IMR-90 (cell line): ENCODE data around the gene EYS. TPM values are rescaled to one million over a fixed set of nuclear protein-coding genes. Genes with fewer than 3 reads are reported as not detected.
"Not testable (repeated sequence)": the region's sequence is repeated elsewhere in the genome, so short reads cannot be mapped to it uniquely, and the experiment has no call there.

Source experiments
- ATAC-seq: fragments of 200-7000 bp; cut with Tn5 transposase; 2 replicates; pipeline ENCODE4 v1.9.1; 2020; ENCODE audit warnings: low read depth, mild to moderate bottlenecking, moderate library complexity
- BruUV-seq: library from RNA; stranded (reverse); fragments of 400-500 nt; replicated peaks from 2 replicates; lab custom pipeline; 2021; lab: Mats Ljungman, UMichigan
- CTCF ChIA-PET: fragments of 300-600 bp; formaldehyde crosslinking; extraction: SDS; loops from one replicate; lab custom pipeline; 2021; ENCODE audit warnings: antibody characterized with exemption; lab: Yijun Ruan, JAX
- POLR2A ChIA-PET: fragments of 300-600 bp; sonication (Branson Sonifier 250); formaldehyde crosslinking; loops from one replicate; lab custom pipeline; 2022; ENCODE audit warnings: antibody characterized with exemption; ENCODE audit not compliant: unreplicated experiment; lab: Charles Lee
- DNase-seq: peaks from one replicate; pipeline ENCODE4 v3.0.0; 2013
- H2AFZ ChIP-seq: replicated peaks from 2 replicates; pipeline ENCODE3; 2013; ENCODE audit warnings: low read length, mild to moderate bottlenecking; ENCODE audit not compliant: poor library complexity
- H2AK5ac ChIP-seq: 2 replicates; pipeline ENCODE4 v1.6.1; 2013; ENCODE audit warnings: low read depth, low read length, inconsistent platforms
- H2AK9ac ChIP-seq: replicated peaks from 2 replicates; pipeline ENCODE3; 2013; ENCODE audit warnings: mild to moderate bottlenecking, low read depth, low read length, moderate library complexity; ENCODE audit not compliant: poor library complexity
- H2BK120ac ChIP-seq: 2 replicates; pipeline ENCODE4 v1.6.1; 2013; ENCODE audit warnings: low read depth, low read length, inconsistent platforms
- H2BK15ac ChIP-seq: 3 replicates; pipeline ENCODE4 v1.6.1; 2013; ENCODE audit warnings: low read depth, low read length, inconsistent platforms
- H2BK20ac ChIP-seq: 2 replicates; pipeline ENCODE4 v1.6.1; 2013; ENCODE audit warnings: low read depth, mild to moderate bottlenecking, inconsistent platforms, low read length, moderate library complexity
- H2BK5ac ChIP-seq: 2 replicates; pipeline ENCODE4 v1.6.1; 2013; ENCODE audit warnings: mild to moderate bottlenecking, low read depth, low read length, inconsistent platforms; ENCODE audit not compliant: poor library complexity, severe bottlenecking
- H3K14ac ChIP-seq: replicated peaks from 2 replicates; pipeline ENCODE4 v1.6.1; 2013; ENCODE audit warnings: low read depth, low read length, inconsistent platforms
- H3K18ac ChIP-seq: 2 replicates; pipeline ENCODE4 v1.6.1; 2013; ENCODE audit warnings: low read depth, low read length, control low read depth
- H3K23ac ChIP-seq: 2 replicates; pipeline ENCODE4 v1.6.1; 2013; ENCODE audit warnings: low read depth, low read length, inconsistent platforms
- H3K27ac ChIP-seq: 2 replicates; pipeline ENCODE4 v1.5.1; 2013; ENCODE audit warnings: mild to moderate bottlenecking, control low read depth, low read length; ENCODE audit not compliant: insufficient read depth
- H3K27me3 ChIP-seq: 2 replicates; pipeline ENCODE4 v1.6.1; 2013; ENCODE audit warnings: low read length; ENCODE audit not compliant: control insufficient read depth, insufficient read depth
- H3K36me3 ChIP-seq: 2 replicates; pipeline ENCODE4 v1.6.1; 2013; ENCODE audit warnings: low read length, mixed read lengths; ENCODE audit not compliant: control insufficient read depth, insufficient read depth
- H3K4ac ChIP-seq: 2 replicates; pipeline ENCODE4 v1.6.1; 2013; ENCODE audit warnings: low read depth, low read length, inconsistent platforms
- H3K4me1 ChIP-seq: 2 replicates; pipeline ENCODE4 v1.6.1; 2013; ENCODE audit warnings: low read length, mixed read lengths; ENCODE audit not compliant: control insufficient read depth, insufficient read depth
- H3K4me2 ChIP-seq: 2 replicates; pipeline ENCODE4 v1.6.1; 2013; ENCODE audit warnings: low read depth, mild to moderate bottlenecking, control low read depth, low read length, moderate library complexity
- H3K4me3 ChIP-seq: 2 replicates; pipeline ENCODE4 v1.5.1; 2013; ENCODE audit warnings: low read depth, mild to moderate bottlenecking, control low read depth, low read length, moderate library complexity; ENCODE audit not compliant: insufficient read depth
- H3K56ac ChIP-seq: 2 replicates; pipeline ENCODE4 v1.6.1; 2013; ENCODE audit warnings: low read length, inconsistent platforms; ENCODE audit not compliant: insufficient read depth; ENCODE audit errors: extremely low read depth
- H3K79me1 ChIP-seq, 2 experiments: 2 replicates each; pipeline ENCODE4 v1.6.1; 2013; ENCODE audit warnings: low read length in 2 of 2, inconsistent platforms in 1 of 2, low read depth in 1 of 2
- H3K9ac ChIP-seq: 2 replicates; pipeline ENCODE4 v1.6.1; 2013; ENCODE audit warnings: low read depth, low read length, control low read depth
- H3K9me1 ChIP-seq: 2 replicates; pipeline ENCODE4 v1.6.1; 2013; ENCODE audit warnings: low read length, inconsistent platforms; ENCODE audit not compliant: insufficient read depth
- H3K9me3 ChIP-seq: 2 replicates; pipeline ENCODE4 v1.6.1; 2013; ENCODE audit warnings: low read length; ENCODE audit not compliant: control insufficient read depth, insufficient read depth
- H4K20me1 ChIP-seq: 2 replicates; pipeline ENCODE4 v1.6.1; 2013; ENCODE audit warnings: low read length, inconsistent platforms; ENCODE audit not compliant: insufficient read depth
- H4K5ac ChIP-seq: 2 replicates; pipeline ENCODE4 v1.6.1; 2013; ENCODE audit warnings: mild to moderate bottlenecking, low read depth, low read length, control low read depth
- H4K8ac ChIP-seq, 2 experiments: 2 replicates each; pipeline ENCODE4 v1.6.1; 2013; ENCODE audit warnings: low read depth in 2 of 2, low read length in 2 of 2, control low read depth in 1 of 2, inconsistent platforms in 1 of 2
- H4K91ac ChIP-seq: 2 replicates; pipeline ENCODE4 v1.6.1; 2013; ENCODE audit warnings: low read depth, low read length, inconsistent platforms; ENCODE audit not compliant: insufficient read depth
- WGBS, 2 experiments: methylation state at CpG; one replicate each; pipeline versions ENCODE4 v1.1.5 to v1.1.7; 2013; ENCODE audit warnings: missing lambda C conversion rate in 2 of 2; ENCODE audit not compliant: insufficient read length in 1 of 2; ENCODE audit errors: extremely low coverage in 2 of 2; 5-methylcytosine and 5-hydroxymethylcytosine counted together
- dilution Hi-C: fragments of 300-500 bp; cut with HindIII; formaldehyde crosslinking; loops from one replicate; pipeline ENCODE4 v1.14.3; 2018; ENCODE audit warnings: low sequenced_read_pairs; ENCODE audit not compliant: unreplicated experiment
- in situ Hi-C: fragments of 300-500 bp; cut with MboI; formaldehyde crosslinking; loops from 3 replicates; pipeline ENCODE4 v1.14.3; 2019; ENCODE audit warnings: low sequenced_read_pairs, inconsistent platforms, mixed read lengths
- intact Hi-C: fragments of 100-400 bp; cut with micrococcal nuclease; formaldehyde crosslinking; loops from 2 replicates; pipeline ENCODE4 v1.10.0; 2022
- polyA plus RNA-seq, 3 experiments: library from polyadenylated mRNA; depleted of rRNA; stranded (reverse); fragments of >200 nt; gene quantifications; 2 replicates each; pipeline ENCODE4 v1.2.3, GENCODE V29; 2012; ENCODE audit warnings: low replicate concordance in 1 of 3
- total RNA-seq: library from RNA; depleted of rRNA; stranded (reverse); fragments of >200 nt; gene quantifications from 2 replicates; pipeline ENCODE4 v1.2.3, GENCODE V29; 2012

Gene EYS
- total and polyA plus RNA-seq, 2 of the 4 experiments (the other 2 are of a cell fraction), result under 0.01 TPM; not detected in 1

DNA sequence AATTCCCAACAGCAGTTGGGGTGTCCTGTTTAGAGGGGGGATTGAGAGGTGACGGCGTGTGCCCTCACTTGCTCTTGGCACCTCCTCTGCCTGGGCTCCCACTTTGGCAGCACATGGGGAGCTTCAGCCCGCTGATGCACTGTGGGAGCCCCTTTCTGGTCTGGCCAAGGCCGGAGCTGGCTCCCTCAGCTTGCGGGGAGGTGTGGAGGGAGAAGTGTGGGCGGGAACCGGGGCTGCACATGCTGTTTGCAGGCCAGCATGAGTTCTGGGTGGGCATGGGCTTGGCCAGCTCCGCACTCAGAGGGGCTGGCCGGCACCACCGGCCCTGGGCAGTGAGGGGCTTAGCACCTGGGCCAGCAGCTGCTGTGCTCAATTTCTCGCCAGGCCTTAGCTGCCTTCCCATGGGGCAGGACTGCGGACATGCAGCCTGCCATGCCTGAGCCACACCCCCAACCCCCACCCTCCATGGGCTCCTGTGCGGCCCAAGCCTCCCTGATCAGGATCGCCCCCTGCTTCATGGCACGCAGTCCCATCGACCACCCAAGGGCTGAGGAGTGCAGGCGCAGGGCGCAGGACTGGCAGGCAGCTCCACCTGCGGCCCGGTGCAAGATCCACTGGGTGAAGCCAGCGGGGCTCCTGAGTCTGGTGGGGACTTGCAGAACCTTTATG, 1675.9 kb downstream of the EYS start:
- H2AK9ac ChIP-seq, in situ Hi-C loops, H3K56ac ChIP-seq, H3K9me1 ChIP-seq, H3K18ac ChIP-seq, H3K23ac ChIP-seq, H3K79me1 ChIP-seq, H3K9me3 ChIP-seq, H3K9ac ChIP-seq, H4K91ac ChIP-seq, CTCF ChIA-PET, H3K27ac ChIP-seq, H3K14ac ChIP-seq, H4K8ac ChIP-seq, dilution Hi-C loops, H4K5ac ChIP-seq, intact Hi-C loops, H2BK120ac ChIP-seq, H2BK20ac ChIP-seq, H3K27me3 ChIP-seq, H2BK15ac ChIP-seq, DNase-seq, ATAC-seq, BruUV-seq, H2AK5ac ChIP-seq, POLR2A ChIA-PET, H3K4me1 ChIP-seq, H2AFZ ChIP-seq, H3K36me3 ChIP-seq, H2BK5ac ChIP-seq, H3K4ac ChIP-seq, H3K4me3 ChIP-seq, H3K4me2 ChIP-seq, H4K20me1 ChIP-seq: not testable (repeated sequence)
- WGBS, 2 experiments, result 100% methylated on average over 4 of the region's 21 CpGs; no CpG with 5 or more reads in 1 of the 2 experiments
